Activated T-helper 1 cell treated with anti-CD3 and anti-CD28 coated beads, Interleukin-12 subunit alpha, Interleukin-12 subunit beta, Interleukin-2, Interleukin-4 antibody, amounts not matched to agents 30 ng/mL and 10 ng/mL and 1 ng/mL, durations not matched to agents 14 hours and 24 hours and 36 hours (primary cell): ENCODE data around the gene SOX12. TPM values are rescaled to one million over a fixed set of nuclear protein-coding genes. Genes with fewer than 3 reads are reported as not detected.
"Not testable (repeated sequence)": the region's sequence is repeated elsewhere in the genome, so short reads cannot be mapped to it uniquely, and the experiment has no call there.

Experiments used
- DNase-seq: peaks from one replicate; pipeline ENCODE4 v3.0.0; 2021; ENCODE audit warnings: low spot score
- H3K27ac Mint-ChIP-seq: one replicate; pipeline ENCODE4 v1.8.0; 2021; ENCODE audit warnings: mild to moderate bottlenecking, mixed read lengths
- H3K27me3 Mint-ChIP-seq: one replicate; pipeline ENCODE4 v1.8.0; 2022; ENCODE audit warnings: mild to moderate bottlenecking, moderate library complexity, mixed read lengths; ENCODE audit not compliant: insufficient read depth
- H3K36me3 Mint-ChIP-seq: one replicate; pipeline ENCODE4 v1.8.0; 2021; ENCODE audit warnings: low read depth, mixed read lengths
- H3K4me1 Mint-ChIP-seq: one replicate; pipeline ENCODE4 v1.8.0; 2021; ENCODE audit warnings: low read depth, mixed read lengths
- H3K4me3 Mint-ChIP-seq: one replicate; pipeline ENCODE4 v1.8.0; 2021; ENCODE audit warnings: mild to moderate bottlenecking, moderate library complexity, mixed read lengths
- H3K9me3 Mint-ChIP-seq: one replicate; pipeline ENCODE4 v1.8.0; 2021; ENCODE audit warnings: mixed read lengths
- intact Hi-C: fragments of 100-400 bp; cut with micrococcal nuclease; formaldehyde crosslinking; loops from one replicate; pipeline ENCODE4 v1.15.1; 2024
- total RNA-seq: library from RNA; stranded (reverse); gene quantifications from 2 replicates; pipeline ENCODE4 v1.2.3, GENCODE V29; 2022

The SOX12 gene
- total RNA-seq, 1 donor from 2014 or later, result 7.6 TPM

GRCh38 chr20:364905-365794, 39.8 kb downstream of the SOX12 start:
- no peak for DNase-seq
- Mint-ChIP-seq H3K4me3 (peak overlapping the region; percentile 41), H3K9me3 (no peaks in the 10 kb centered on the region), H3K4me1 (peaks cover 39% of the 10 kb centered on the region), H3K27me3 (no peaks in the 10 kb centered on the region), H3K27ac (peak overlapping the region; percentile 82), H3K36me3 (peaks cover 4% of the 10 kb centered on the region)
- intact Hi-C loops, result no loop called here

- intact Hi-C loops, result no loop called here
- peak overlapping the region; percentile 58 for H3K4me3 Mint-ChIP-seq
- peaks cover 39% of the 10 kb centered on the region for H3K4me1 Mint-ChIP-seq
- no peak for DNase-seq
- H3K9me3 Mint-ChIP-seq, result no peaks in the 10 kb centered on the region
- peak overlapping the region; percentile 54 for H3K27ac Mint-ChIP-seq
- H3K36me3 Mint-ChIP-seq, result peaks cover 4% of the 10 kb centered on the region
- H3K27me3 Mint-ChIP-seq, result no peaks in the 10 kb centered on the region
Observed at GRCh38 chr20:366041-366718, 40.8 kb downstream of the SOX12 start.

GRCh38 chr20:366719-367485, 41.5 kb downstream of the SOX12 start:
- Mint-ChIP-seq H3K9me3 (no peaks in the 10 kb centered on the region), H3K4me3 (no peak overlapping the region), H3K4me1 (peaks cover 46% of the 10 kb centered on the region), H3K27ac (peak overlapping the region; percentile 54), H3K36me3 (peaks cover 4% of the 10 kb centered on the region), H3K27me3 (no peaks in the 10 kb centered on the region)
- no peak for DNase-seq
- intact Hi-C loops, result no loop called here

GRCh38 chr20:367486-367887, 42.1 kb downstream of the SOX12 start:
- no peak overlapping the region for H3K27ac Mint-ChIP-seq
- DNase-seq, result no peak
- H3K27me3 Mint-ChIP-seq, result no peaks in the 10 kb centered on the region
- H3K36me3 Mint-ChIP-seq, result peaks cover 4% of the 10 kb centered on the region
- no peaks in the 10 kb centered on the region for H3K9me3 Mint-ChIP-seq
- intact Hi-C loops, result no loop called here
- H3K4me3 Mint-ChIP-seq, result no peak overlapping the region
- peaks cover 49% of the 10 kb centered on the region for H3K4me1 Mint-ChIP-seq

- Mint-ChIP-seq H3K9me3 (no peaks in the 10 kb centered on the region), H3K27me3 (no peaks in the 10 kb centered on the region), H3K36me3 (peaks cover 4% of the 10 kb centered on the region), H3K4me3 (no peak overlapping the region), H3K27ac (no peak overlapping the region), H3K4me1 (peaks cover 56% of the 10 kb centered on the region)
- no peak for DNase-seq
- intact Hi-C loops, result no loop called here
Observed at GRCh38 chr20:368915-369314, 43.6 kb downstream of the SOX12 start.

GRCh38 chr20:370151-370600, 44.8 kb downstream of the SOX12 start:
- Mint-ChIP-seq H3K27ac (no peak overlapping the region), H3K9me3 (no peaks in the 10 kb centered on the region), H3K4me1 (peaks cover 48% of the 10 kb centered on the region), H3K36me3 (no peaks in the 10 kb centered on the region), H3K4me3 (no peak overlapping the region), H3K27me3 (no peaks in the 10 kb centered on the region)
- intact Hi-C loops, result no loop called here
- no peak for DNase-seq

GRCh38 chr20:370977-371754, 45.8 kb downstream of the SOX12 start:
- Mint-ChIP-seq H3K36me3 (no peaks in the 10 kb centered on the region), H3K4me3 (no peak overlapping the region), H3K9me3 (no peaks in the 10 kb centered on the region), H3K27me3 (no peaks in the 10 kb centered on the region), H3K4me1 (peaks cover 39% of the 10 kb centered on the region), H3K27ac (no peak overlapping the region)
- intact Hi-C loops, result no loop called here
- no peak for DNase-seq

- no peaks in the 10 kb centered on the region for H3K36me3 Mint-ChIP-seq
- intact Hi-C loops, result no loop called here
- H3K27ac Mint-ChIP-seq, result no peak overlapping the region
- H3K9me3 Mint-ChIP-seq, result no peaks in the 10 kb centered on the region
- DNase-seq, result no peak
- no peak overlapping the region for H3K4me3 Mint-ChIP-seq
- H3K4me1 Mint-ChIP-seq, result peaks cover 34% of the 10 kb centered on the region
- no peaks in the 10 kb centered on the region for H3K27me3 Mint-ChIP-seq
Observed at GRCh38 chr20:371755-372542, 46.6 kb downstream of the SOX12 start.

- H3K36me3 Mint-ChIP-seq, DNase-seq, H3K9me3 Mint-ChIP-seq, intact Hi-C loops, H3K4me3 Mint-ChIP-seq, H3K27me3 Mint-ChIP-seq: not testable (repeated sequence)
- Mint-ChIP-seq H3K4me1 (peaks cover 27% of the 10 kb centered on the region), H3K27ac (peak overlapping the region; percentile 61)
Observed at GRCh38 chr20:372543-373082, 47.3 kb downstream of the SOX12 start.

- no peak for DNase-seq
- H3K9me3 Mint-ChIP-seq, result no peaks in the 10 kb centered on the region
- peak overlapping the region; percentile 35 for H3K27ac Mint-ChIP-seq
- H3K4me1 Mint-ChIP-seq, result peaks cover 24% of the 10 kb centered on the region
- H3K36me3 Mint-ChIP-seq, result no peaks in the 10 kb centered on the region
- peaks cover 3% of the 10 kb centered on the region for H3K27me3 Mint-ChIP-seq
- H3K4me3 Mint-ChIP-seq, result no peak overlapping the region
- intact Hi-C loops, result no loop called here
Observed at GRCh38 chr20:373171-373890, 48.0 kb downstream of the SOX12 start.

- H3K4me1 Mint-ChIP-seq, result peaks cover 24% of the 10 kb centered on the region
- no peak for DNase-seq
- intact Hi-C loops, result no loop called here
- H3K27ac Mint-ChIP-seq, result no peak overlapping the region
- H3K9me3 Mint-ChIP-seq, result no peaks in the 10 kb centered on the region
- no peaks in the 10 kb centered on the region for H3K36me3 Mint-ChIP-seq
- peaks cover 3% of the 10 kb centered on the region for H3K27me3 Mint-ChIP-seq
- no peak overlapping the region for H3K4me3 Mint-ChIP-seq
Observed at GRCh38 chr20:375265-375889, 50.0 kb downstream of the SOX12 start.
